Raji (cell line): ENCODE measurements around the gene SLC25A41.

ENCODE experiments used
- POLR2A ChIP-seq: IDR thresholded peaks from 2 replicates; pipeline ENCODE4 v1.6.1; 2011; ENCODE audit warnings: low read depth, low read length, control low read depth; ENCODE audit not compliant: insufficient read depth

Gene SLC25A41

DNA sequence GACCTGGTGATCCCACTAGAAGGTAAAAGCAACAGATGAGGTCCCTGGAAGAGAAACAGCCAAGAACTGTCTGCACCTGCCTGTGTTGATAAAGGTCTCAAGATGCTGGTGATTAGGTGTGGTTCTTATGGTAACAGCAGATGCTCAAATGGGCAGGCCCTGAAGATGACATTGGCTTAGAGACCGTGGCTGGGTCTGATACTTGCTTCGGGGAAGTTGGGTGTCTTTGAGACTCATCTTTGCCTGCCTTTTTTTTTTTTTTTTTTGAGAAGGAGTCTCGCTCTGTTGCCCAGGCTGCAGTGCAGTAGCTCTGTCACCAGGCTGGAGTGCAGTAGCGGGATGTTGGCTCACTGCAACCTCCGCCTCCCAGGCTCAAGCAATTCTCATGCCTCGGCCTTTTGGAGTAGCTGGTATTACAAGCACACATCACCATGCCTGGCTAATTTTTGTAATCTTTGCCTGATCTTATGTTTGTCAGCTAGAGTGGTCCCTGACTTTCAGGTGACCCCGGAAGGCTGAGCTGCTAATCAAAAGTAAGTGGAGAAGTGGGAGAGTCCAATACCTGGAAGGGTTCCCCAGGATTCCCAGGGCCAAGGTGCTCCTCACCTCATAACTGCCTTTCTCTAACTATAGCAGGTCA lies 18.1 kb upstream of the SLC25A41 start:
- no peak for TF ChIP-seq POLR2A

GRCh38 chr19:6450166-6450565 lies 16.6 kb upstream of the SLC25A41 start:
- no peak for TF ChIP-seq POLR2A

DNA sequence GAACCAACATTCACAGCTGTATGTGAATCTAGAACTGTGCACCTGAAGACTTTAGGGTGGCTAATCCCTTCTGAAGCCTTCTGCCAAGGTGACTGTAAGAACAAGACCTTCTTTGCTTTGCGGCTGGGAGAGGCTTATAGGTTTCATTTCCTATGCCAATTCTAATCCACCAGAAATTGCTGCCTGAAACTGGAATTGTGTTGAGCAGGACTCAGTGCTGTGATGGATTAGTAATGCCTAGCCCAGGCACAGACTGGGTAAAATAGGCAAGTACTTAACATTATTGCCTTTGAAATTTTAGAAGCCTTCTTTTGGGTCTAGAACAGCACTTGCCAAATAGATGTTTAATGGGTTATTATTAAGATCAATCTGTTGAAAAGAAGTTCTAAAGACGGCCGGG lies 14.5 kb upstream of the SLC25A41 start:
- TF ChIP-seq POLR2A: no peak

GRCh38 chr19:6446452-6446851 lies 12.9 kb upstream of the SLC25A41 start:
- no peak for TF ChIP-seq POLR2A

- no peak for TF ChIP-seq POLR2A
Observed at GRCh38 chr19:6443986-6444385, 10.4 kb upstream of the SLC25A41 start.

DNA sequence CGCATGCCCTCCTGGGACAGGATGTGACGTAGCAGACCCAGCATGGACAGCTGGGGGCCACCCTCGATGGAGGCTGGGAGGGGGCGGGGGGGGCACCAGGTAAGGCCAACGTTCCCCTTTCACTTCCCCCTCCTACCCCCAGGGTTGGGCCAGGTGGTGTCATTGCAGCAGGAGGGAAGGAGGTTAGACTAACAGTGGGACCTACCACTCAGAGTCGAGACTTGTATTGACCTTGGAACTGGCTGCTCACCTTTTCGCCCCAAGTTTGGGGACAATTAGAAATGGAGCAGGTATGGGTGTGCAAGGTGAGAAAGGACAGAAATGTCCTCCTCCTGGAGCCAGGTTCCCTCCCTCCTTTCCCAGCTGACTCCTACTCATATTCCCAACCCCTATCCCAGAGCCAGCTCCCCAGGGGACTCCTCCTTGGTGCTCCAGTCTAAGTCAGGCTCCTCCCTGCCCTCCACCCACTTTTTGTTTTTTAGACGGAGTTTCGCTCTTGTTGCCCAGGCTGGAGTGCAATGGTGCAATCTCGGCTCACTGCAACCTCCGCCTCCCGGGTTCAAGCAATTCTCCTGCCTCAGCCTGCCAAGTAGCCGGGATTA lies 8.6 kb upstream of the SLC25A41 start:
- TF ChIP-seq POLR2A: no peak

- no peak for TF ChIP-seq POLR2A
Observed at GRCh38 chr19:6440905-6441304, 7.3 kb upstream of the SLC25A41 start.

- no peak for TF ChIP-seq POLR2A
Observed at GRCh38 chr19:6439743-6440142, 6.2 kb upstream of the SLC25A41 start.

DNA sequence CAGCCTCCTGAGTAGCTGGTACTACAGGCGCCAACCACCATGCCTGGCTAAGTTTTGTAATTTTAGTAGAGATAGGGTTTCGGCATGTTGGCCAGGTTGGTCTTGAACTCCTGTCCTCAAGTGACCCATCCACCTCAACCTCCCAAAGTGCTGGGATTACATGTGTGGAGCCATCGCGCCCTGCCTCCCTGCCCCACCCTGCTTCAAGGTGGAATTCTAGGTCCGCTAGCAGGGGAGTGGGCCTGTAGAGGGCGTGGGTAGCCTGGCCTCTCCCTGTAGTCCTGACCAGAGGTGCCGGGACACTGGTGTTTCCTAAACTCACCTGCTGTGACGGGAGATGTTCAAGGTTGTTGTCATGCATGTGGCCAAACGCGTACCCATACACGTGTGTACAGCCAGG lies 398 bp downstream of the SLC25A41 start:
- no peak for TF ChIP-seq POLR2A

- TF ChIP-seq POLR2A: no peak
Observed at GRCh38 chr19:6431891-6432290, 1.7 kb downstream of the SLC25A41 start.

DNA sequence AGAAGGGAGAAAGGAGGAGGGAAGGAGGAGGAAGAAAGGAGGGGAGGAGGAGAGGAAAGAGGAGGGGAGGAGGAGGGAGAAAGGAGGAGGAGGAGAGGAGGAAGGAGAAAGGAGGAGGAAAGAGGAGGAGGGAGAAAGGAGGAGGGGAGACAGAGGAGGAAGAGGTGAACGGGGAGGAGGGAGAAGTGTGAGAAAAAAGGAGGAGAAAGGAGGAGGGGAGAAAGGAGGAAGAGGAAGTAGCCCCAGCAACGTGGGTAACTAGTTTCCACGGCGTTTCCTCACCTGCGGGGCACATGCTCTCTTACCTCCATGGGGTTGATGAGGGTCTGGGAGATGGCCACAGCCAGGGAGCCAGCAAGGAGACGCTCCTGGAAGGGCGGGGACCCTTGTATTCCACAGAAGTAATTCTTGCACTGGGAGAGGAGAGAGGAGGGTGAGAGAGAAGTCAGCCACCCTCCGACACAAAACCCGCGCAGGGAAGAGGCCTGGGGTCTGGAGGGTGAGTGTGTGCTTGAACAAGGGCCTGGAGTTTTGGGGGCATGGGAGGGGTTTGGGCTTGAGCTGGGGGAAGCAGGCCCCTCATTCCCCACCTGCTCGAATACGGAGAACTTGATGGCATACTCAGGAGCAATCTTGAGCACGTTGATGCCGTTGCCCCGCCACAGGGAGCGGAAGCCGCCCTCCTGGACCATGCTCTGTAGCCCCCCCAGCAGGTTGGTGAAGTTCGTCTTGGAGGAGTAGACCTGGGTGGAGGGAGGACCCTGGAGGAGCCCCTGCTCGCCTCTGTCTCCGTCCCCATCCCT lies 3.9 kb downstream of the SLC25A41 start:
- no peak for TF ChIP-seq POLR2A

DNA sequence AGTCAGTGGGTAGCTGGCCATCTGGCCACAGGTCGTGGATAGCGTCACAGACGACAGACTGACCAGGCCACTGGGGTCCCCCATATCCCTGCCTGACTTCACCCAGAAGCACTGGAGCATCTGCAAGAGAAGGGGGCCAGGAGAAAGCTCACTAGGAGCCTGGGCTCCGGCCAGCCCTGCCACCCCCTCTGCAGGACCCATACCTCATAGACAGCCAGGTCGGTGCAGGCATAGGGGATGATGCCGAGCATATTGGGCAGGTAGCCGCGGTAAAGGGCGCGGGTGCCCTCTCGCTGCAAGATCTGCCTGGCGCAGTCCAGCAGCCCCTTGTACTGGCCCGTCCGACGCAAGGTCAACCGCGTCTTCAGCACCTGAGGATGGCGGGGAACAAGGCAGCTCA lies 6.4 kb downstream of the SLC25A41 start:
- TF ChIP-seq POLR2A: no peak

DNA sequence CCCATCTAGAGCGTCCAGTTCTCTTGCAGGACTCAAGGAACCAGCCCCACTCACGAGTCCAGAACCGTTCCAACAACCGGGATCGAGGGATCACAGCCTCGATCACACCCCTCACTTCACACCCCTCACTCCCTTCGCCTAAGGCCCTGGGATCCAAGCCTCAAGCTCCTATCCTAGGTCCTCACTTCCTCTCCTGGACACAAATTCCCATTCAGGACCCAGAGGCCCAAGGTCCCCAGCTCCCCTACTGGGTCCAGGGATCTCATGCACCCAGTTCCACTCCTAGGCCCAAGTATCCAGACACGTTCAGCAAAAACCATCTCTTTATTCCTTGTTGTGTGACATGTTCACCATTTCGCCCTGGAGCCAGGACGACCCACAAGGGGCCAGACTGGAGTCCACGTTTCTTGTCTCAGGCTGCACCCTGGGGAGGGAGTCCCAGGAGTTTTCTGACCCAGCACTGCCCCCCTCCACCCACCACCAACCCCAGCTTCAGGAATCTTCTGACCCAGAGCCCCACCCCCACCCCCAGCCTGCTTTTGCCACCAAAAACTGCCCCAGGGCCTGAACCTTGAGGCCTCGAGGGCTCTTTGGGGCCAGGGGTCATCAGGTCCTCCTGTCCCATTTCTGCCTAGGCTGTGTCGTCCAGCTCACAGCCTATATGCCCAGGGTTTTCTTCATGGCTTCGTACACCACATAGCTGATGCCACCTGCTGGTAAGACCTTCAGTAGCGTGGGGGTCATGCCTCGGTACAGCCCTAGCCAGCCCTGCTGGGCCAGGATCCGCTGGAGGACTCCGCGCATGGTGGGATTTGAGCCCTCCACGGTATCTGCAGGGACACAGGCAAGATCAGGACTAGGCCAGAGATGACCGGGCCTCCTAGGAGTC lies 7.6 kb downstream of the SLC25A41 start:
- TF ChIP-seq POLR2A: no peak

GRCh38 chr19:6424939-6425731 lies 8.4 kb downstream of the SLC25A41 start:
- peak; percentile 68 for TF ChIP-seq POLR2A
